ENCODE results near the gene MCTP2.
"Not testable (repeated sequence)": the region's sequence is repeated elsewhere in the genome, so short reads cannot be mapped to it uniquely, and the experiment has no call there.

The MCTP2 gene

GRCh38 chr15:94239474-94239873 lies 8.1 kb downstream of the MCTP2 start:
- no peak for DNase-seq (ENCODE audit: low spot score in 2 of 2)
- no peak for ATAC-seq (replicated peaks; ENCODE audit: extremely low read depth, poor library complexity, severe bottlenecking)
- Mint-ChIP-seq H3K9me3 (no peaks in the 10 kb centered on the region), H3K4me1 (peaks cover 63% of the 10 kb centered on the region), H3K4me3 (no peak overlapping the region), H3K27ac (ENCODE audit: low read depth) (peak overlapping the region; percentile 80), H3K27me3 (no peaks in the 10 kb centered on the region), H3K36me3 (ENCODE audit: insufficient read depth) (peaks cover 2% of the 10 kb centered on the region)

GRCh38 chr15:94240480-94240879 lies 9.1 kb downstream of the MCTP2 start:
- Mint-ChIP-seq H3K27ac (ENCODE audit: low read depth) (peak overlapping the region; percentile 80), H3K4me3 (no peak overlapping the region), H3K27me3 (no peaks in the 10 kb centered on the region), H3K9me3 (no peaks in the 10 kb centered on the region), H3K36me3 (ENCODE audit: insufficient read depth) (peaks cover 2% of the 10 kb centered on the region), H3K4me1 (peaks cover 53% of the 10 kb centered on the region)
- no peak for DNase-seq (ENCODE audit: low spot score in 2 of 2)
- ATAC-seq (replicated peaks; ENCODE audit: extremely low read depth, poor library complexity, severe bottlenecking): no peak

GRCh38 chr15:94242257-94242656 lies 10.9 kb downstream of the MCTP2 start:
- H3K27me3 Mint-ChIP-seq: no peaks in the 10 kb centered on the region
- H3K36me3 Mint-ChIP-seq (ENCODE audit: insufficient read depth): no peaks in the 10 kb centered on the region
- ATAC-seq (replicated peaks; ENCODE audit: extremely low read depth, poor library complexity, severe bottlenecking): no peak
- DNase-seq (ENCODE audit: low spot score in 2 of 2): no peak
- no peak overlapping the region for H3K27ac Mint-ChIP-seq (ENCODE audit: low read depth)
- no peaks in the 10 kb centered on the region for H3K9me3 Mint-ChIP-seq
- H3K4me1 Mint-ChIP-seq: peaks cover 52% of the 10 kb centered on the region
- H3K4me3 Mint-ChIP-seq: no peak overlapping the region

GRCh38 chr15:94243003-94243402 lies 11.6 kb downstream of the MCTP2 start:
- ATAC-seq (replicated peaks; ENCODE audit: extremely low read depth, poor library complexity, severe bottlenecking); H3K4me3 Mint-ChIP-seq: not testable (repeated sequence)
- H3K4me1 Mint-ChIP-seq: peaks cover 52% of the 10 kb centered on the region

GRCh38 chr15:94243418-94243817 lies 12.1 kb downstream of the MCTP2 start:
- H3K27ac Mint-ChIP-seq (ENCODE audit: low read depth): no peak overlapping the region
- no peaks in the 10 kb centered on the region for H3K9me3 Mint-ChIP-seq

More at GRCh38 chr15:94243003-94243402, 11.6 kb downstream of the MCTP2 start:
- not testable (repeated sequence) for H3K27me3 Mint-ChIP-seq; H3K36me3 Mint-ChIP-seq (ENCODE audit: insufficient read depth); H3K9me3 Mint-ChIP-seq; H3K27ac Mint-ChIP-seq (ENCODE audit: low read depth); DNase-seq (ENCODE audit: low spot score in 2 of 2)

GRCh38 chr15:94246016-94246415 lies 14.7 kb downstream of the MCTP2 start:
- ATAC-seq (replicated peaks; ENCODE audit: extremely low read depth, poor library complexity, severe bottlenecking) (no peak), DNase-seq (ENCODE audit: low spot score in 2 of 2) (no peak)
- peaks cover 35% of the 10 kb centered on the region for H3K4me1 Mint-ChIP-seq
- H3K9me3 Mint-ChIP-seq: no peaks in the 10 kb centered on the region
- H3K36me3 Mint-ChIP-seq (ENCODE audit: insufficient read depth): peaks cover 2% of the 10 kb centered on the region
- no peaks in the 10 kb centered on the region for H3K27me3 Mint-ChIP-seq
- no peak overlapping the region for H3K4me3 Mint-ChIP-seq
- peak overlapping the region; percentile 13 for H3K27ac Mint-ChIP-seq (ENCODE audit: low read depth)

More at GRCh38 chr15:94243418-94243817, 12.1 kb downstream of the MCTP2 start:
- DNase-seq (ENCODE audit: low spot score in 2 of 2): no peak
- ATAC-seq (replicated peaks; ENCODE audit: extremely low read depth, poor library complexity, severe bottlenecking): no peak
- no peak overlapping the region for H3K4me3 Mint-ChIP-seq
- no peaks in the 10 kb centered on the region for H3K27me3 Mint-ChIP-seq
- H3K4me1 Mint-ChIP-seq: peaks cover 53% of the 10 kb centered on the region
- H3K36me3 Mint-ChIP-seq (ENCODE audit: insufficient read depth): no peaks in the 10 kb centered on the region

- no peak for ATAC-seq (replicated peaks; ENCODE audit: extremely low read depth, poor library complexity, severe bottlenecking)
- Mint-ChIP-seq H3K36me3 (ENCODE audit: insufficient read depth) (peaks cover 2% of the 10 kb centered on the region), H3K4me1 (peaks cover 44% of the 10 kb centered on the region), H3K9me3 (peaks cover 2% of the 10 kb centered on the region), H3K27me3 (no peaks in the 10 kb centered on the region), H3K27ac (ENCODE audit: low read depth) (no peak overlapping the region), H3K4me3 (no peak overlapping the region)
- DNase-seq (ENCODE audit: low spot score in 2 of 2): no peak
Observed at GRCh38 chr15:94247789-94248638, 16.7 kb downstream of the MCTP2 start.

GRCh38 chr15:94250801-94251200 lies 19.4 kb downstream of the MCTP2 start:
- ATAC-seq (replicated peaks; ENCODE audit: extremely low read depth, poor library complexity, severe bottlenecking) (no peak), DNase-seq (ENCODE audit: low spot score in 2 of 2) (no peak)
- Mint-ChIP-seq H3K27me3 (no peaks in the 10 kb centered on the region), H3K4me1 (peaks cover 58% of the 10 kb centered on the region), H3K9me3 (peaks cover 6% of the 10 kb centered on the region), H3K27ac (ENCODE audit: low read depth) (no peak overlapping the region), H3K4me3 (no peak overlapping the region), H3K36me3 (ENCODE audit: insufficient read depth) (peaks cover 2% of the 10 kb centered on the region)

- ATAC-seq (replicated peaks; ENCODE audit: extremely low read depth, poor library complexity, severe bottlenecking): peak; percentile 14
- H3K4me1 Mint-ChIP-seq: peaks cover 56% of the 10 kb centered on the region
Observed at GRCh38 chr15:94252223-94252766, 20.9 kb downstream of the MCTP2 start.

GRCh38 chr15:94252906-94253491 lies 21.6 kb downstream of the MCTP2 start:
- Mint-ChIP-seq H3K27ac (ENCODE audit: low read depth) (peak overlapping the region; percentile 8), H3K4me1 (peaks cover 49% of the 10 kb centered on the region), H3K36me3 (ENCODE audit: insufficient read depth) (peaks cover 2% of the 10 kb centered on the region), H3K27me3 (no peaks in the 10 kb centered on the region), H3K4me3 (peak overlapping the region; percentile 46), H3K9me3 (peaks cover 6% of the 10 kb centered on the region)
- DNase-seq (ENCODE audit: low spot score in 2 of 2): no peak
- no peak for ATAC-seq (replicated peaks; ENCODE audit: extremely low read depth, poor library complexity, severe bottlenecking)

More at GRCh38 chr15:94252223-94252766, 20.9 kb downstream of the MCTP2 start:
- no peaks in the 10 kb centered on the region for H3K27me3 Mint-ChIP-seq
- DNase-seq (ENCODE audit: low spot score in 2 of 2): no peak
- no peak overlapping the region for H3K4me3 Mint-ChIP-seq
- H3K9me3 Mint-ChIP-seq: peaks cover 6% of the 10 kb centered on the region
- H3K27ac Mint-ChIP-seq (ENCODE audit: low read depth): peak overlapping the region; percentile 8
- H3K36me3 Mint-ChIP-seq (ENCODE audit: insufficient read depth): peaks cover 2% of the 10 kb centered on the region

- Mint-ChIP-seq H3K4me1 (peaks cover 49% of the 10 kb centered on the region), H3K27me3 (no peaks in the 10 kb centered on the region), H3K27ac (ENCODE audit: low read depth) (peak overlapping the region; percentile 8), H3K36me3 (ENCODE audit: insufficient read depth) (peaks cover 2% of the 10 kb centered on the region), H3K9me3 (peaks cover 6% of the 10 kb centered on the region), H3K4me3 (peak overlapping the region; percentile 46)
- ATAC-seq (replicated peaks; ENCODE audit: extremely low read depth, poor library complexity, severe bottlenecking) (peak; percentile 68), DNase-seq (ENCODE audit: low spot score in 2 of 2) (no peak)
Observed at GRCh38 chr15:94253742-94254141, 22.4 kb downstream of the MCTP2 start.

GRCh38 chr15:94255540-94255939 lies 24.2 kb downstream of the MCTP2 start:
- no peak for ATAC-seq (replicated peaks; ENCODE audit: extremely low read depth, poor library complexity, severe bottlenecking)
- Mint-ChIP-seq H3K36me3 (ENCODE audit: insufficient read depth) (peaks cover 2% of the 10 kb centered on the region), H3K9me3 (peaks cover 6% of the 10 kb centered on the region), H3K4me3 (no peak overlapping the region), H3K27ac (ENCODE audit: low read depth) (no peak overlapping the region), H3K27me3 (no peaks in the 10 kb centered on the region), H3K4me1 (peaks cover 66% of the 10 kb centered on the region)
- DNase-seq (ENCODE audit: low spot score in 2 of 2): no peak

GRCh38 chr15:94256511-94256910 lies 25.1 kb downstream of the MCTP2 start:
- Mint-ChIP-seq H3K27ac (ENCODE audit: low read depth) (no peak overlapping the region), H3K9me3 (peaks cover 6% of the 10 kb centered on the region), H3K4me3 (no peak overlapping the region), H3K27me3 (no peaks in the 10 kb centered on the region), H3K36me3 (ENCODE audit: insufficient read depth) (no peaks in the 10 kb centered on the region), H3K4me1 (peaks cover 72% of the 10 kb centered on the region)
- DNase-seq (ENCODE audit: low spot score in 2 of 2): no peak
- no peak for ATAC-seq (replicated peaks; ENCODE audit: extremely low read depth, poor library complexity, severe bottlenecking)

Measured in central memory CD8-positive, alpha-beta T cell (primary cell).